Transverse colon (tissue), 4 donors: Measurements from ENCODE around the gene ZNF138.

Experiments
- EP300 ChIP-seq: sonication (generic); formaldehyde crosslinking; IDR thresholded peaks from one replicate; pipeline ENCODE4 v1.6.1; 2017; ENCODE audit warnings: antibody characterized with exemption, low read depth
- POLR2A ChIP-seq: fragments of 450-650 bp; IDR thresholded peaks from one replicate; pipeline ENCODE4 v1.6.1; 2016; ENCODE audit warnings: antibody characterized with exemption, mild to moderate bottlenecking, moderate library complexity
- POLR2AphosphoS5 ChIP-seq, 3 donors: sonication (generic); formaldehyde crosslinking; IDR thresholded peaks; one replicate each; pipeline ENCODE4 v1.6.1; 2016; ENCODE audit warnings: antibody characterized with exemption in 3 of 3
- TF ChIP-seq, protein P1 (sequence below), 5 experiments: fragments of 200-600 bp in 3 of 5; fragments of 450-650 bp in 2 of 5; sonication (generic) in 3 of 5; IDR thresholded peaks; 1 replicate in 2 of 5; 2 replicates in 3 of 5; pipeline ENCODE4 v1.5.1; 2016 to 2017; ENCODE audit warnings: antibody characterized with exemption in 5 of 5, inconsistent platforms in 3 of 5, mild to moderate bottlenecking in 2 of 5, moderate library complexity in 1 of 5

DNA sequence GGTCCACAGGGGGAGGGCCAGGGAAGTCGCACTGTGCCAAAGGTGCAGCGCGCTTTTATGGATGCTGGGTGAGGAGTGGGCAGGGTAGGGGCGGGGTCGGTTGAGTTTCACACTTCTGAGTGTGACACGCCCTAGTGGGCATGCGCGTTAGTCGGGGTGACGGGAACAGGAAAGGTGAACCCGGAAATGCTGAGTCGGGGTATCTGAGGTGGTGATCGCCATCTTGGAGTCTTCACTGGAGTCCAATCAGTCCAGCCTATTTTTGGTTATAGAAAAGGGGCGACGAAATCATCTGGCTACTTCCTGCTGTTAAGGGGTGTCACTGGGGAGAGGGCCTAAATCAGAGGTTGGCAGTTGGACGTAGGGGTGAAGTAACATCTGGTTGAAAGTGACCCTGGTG, 40.8 kb downstream of the ZNF138 start:
- TF ChIP-seq, protein P1, sequence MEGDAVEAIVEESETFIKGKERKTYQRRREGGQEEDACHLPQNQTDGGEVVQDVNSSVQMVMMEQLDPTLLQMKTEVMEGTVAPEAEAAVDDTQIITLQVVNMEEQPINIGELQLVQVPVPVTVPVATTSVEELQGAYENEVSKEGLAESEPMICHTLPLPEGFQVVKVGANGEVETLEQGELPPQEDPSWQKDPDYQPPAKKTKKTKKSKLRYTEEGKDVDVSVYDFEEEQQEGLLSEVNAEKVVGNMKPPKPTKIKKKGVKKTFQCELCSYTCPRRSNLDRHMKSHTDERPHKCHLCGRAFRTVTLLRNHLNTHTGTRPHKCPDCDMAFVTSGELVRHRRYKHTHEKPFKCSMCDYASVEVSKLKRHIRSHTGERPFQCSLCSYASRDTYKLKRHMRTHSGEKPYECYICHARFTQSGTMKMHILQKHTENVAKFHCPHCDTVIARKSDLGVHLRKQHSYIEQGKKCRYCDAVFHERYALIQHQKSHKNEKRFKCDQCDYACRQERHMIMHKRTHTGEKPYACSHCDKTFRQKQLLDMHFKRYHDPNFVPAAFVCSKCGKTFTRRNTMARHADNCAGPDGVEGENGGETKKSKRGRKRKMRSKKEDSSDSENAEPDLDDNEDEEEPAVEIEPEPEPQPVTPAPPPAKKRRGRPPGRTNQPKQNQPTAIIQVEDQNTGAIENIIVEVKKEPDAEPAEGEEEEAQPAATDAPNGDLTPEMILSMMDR (IDR thresholded peaks at IDR 0.05) = no peak
- TF ChIP-seq EP300 (no peak), POLR2AphosphoS5 (IDR thresholded peaks at IDR 0.05) (no peak), POLR2A (no peak)
